ENCODE measurements around the gene SLC35E3. TPM values are rescaled to one million over a fixed set of nuclear protein-coding genes. Genes with fewer than 3 reads are reported as not detected.
A peak's percentile ranks its signal among the peaks of the same experiment; 100 is the strongest.
"Not testable (repeated sequence)": the region's sequence is repeated elsewhere in the genome, so short reads cannot be mapped to it uniquely, and the experiment has no call there.

SLC35E3 gene
- total RNA-seq, 1 donor from 2014 or later = 2.6 TPM

- no peak for ATAC-seq (ENCODE audit: poor library complexity)
- intact Hi-C loops (cut with DNase I) = no loop called here
These were observed 60.7 kb downstream of the SLC35E3 start for GRCh38 chr12:68806488-68807237.

GRCh38 chr12:68807274-68807575 is 61.2 kb downstream of the SLC35E3 start:
- ATAC-seq (ENCODE audit: poor library complexity); DNase-seq; intact Hi-C loops (cut with DNase I): not testable (repeated sequence)

More at GRCh38 chr12:68806488-68807237, 60.7 kb downstream of the SLC35E3 start:
- no peak for DNase-seq

- intact Hi-C loops (cut with DNase I) = no loop called here
- peak; percentile 98 for ATAC-seq (ENCODE audit: poor library complexity)
- DNase-seq = peak; percentile 97
These were observed 61.8 kb downstream of the SLC35E3 start, which contains the start of gene MDM2 for GRCh38 chr12:68807576-68808387. Gene MDM2 (plus strand): TSS chr12:68808177. CDS start chr12:68808478, 301 bp downstream.

- DNase-seq (peak; percentile 81), ATAC-seq (ENCODE audit: poor library complexity) (peak; percentile 75)
- intact Hi-C loops (cut with DNase I) = no loop called here
These were observed 62.6 kb downstream of the SLC35E3 start for GRCh38 chr12:68808388-68809189.

GRCh38 chr12:68809190-68810026 is 63.4 kb downstream of the SLC35E3 start:
- no peak for DNase-seq
- no peak for ATAC-seq (ENCODE audit: poor library complexity)
- intact Hi-C loops (cut with DNase I) = loop anchor here (10.0 kb wide), 1 partner anchor 65 kb away; the partner anchor contains the start of gene SLC35E3

GRCh38 chr12:68810027-68810389 is 64.0 kb downstream of the SLC35E3 start:
- ATAC-seq (ENCODE audit: poor library complexity); DNase-seq: not testable (repeated sequence)
- intact Hi-C loops (cut with DNase I) = loop anchor here (10.0 kb wide), 1 partner anchor 65 kb away; the partner anchor contains the start of gene SLC35E3

- intact Hi-C loops (cut with DNase I) = loop anchor here (10.0 kb wide), 1 partner anchor 67 kb away; the partner anchor contains the start of gene SLC35E3
- ATAC-seq (ENCODE audit: poor library complexity); DNase-seq: not testable (repeated sequence)
These were observed 65.6 kb downstream of the SLC35E3 start for GRCh38 chr12:68811573-68811972.

- intact Hi-C loops (cut with DNase I) = loop anchor here (10.0 kb wide), 1 partner anchor 68 kb away; the partner anchor contains the start of gene SLC35E3
- DNase-seq (no peak), ATAC-seq (ENCODE audit: poor library complexity) (no peak)
These were observed 66.7 kb downstream of the SLC35E3 start for GRCh38 chr12:68812553-68813241.

- DNase-seq (no peak), ATAC-seq (ENCODE audit: poor library complexity) (no peak)
- intact Hi-C loops (cut with DNase I) = loop anchor here (10.0 kb wide), 1 partner anchor 68 kb away; the partner anchor contains the start of gene SLC35E3
These were observed 67.2 kb downstream of the SLC35E3 start for GRCh38 chr12:68813242-68813593.

GRCh38 chr12:68814490-68815231 is 68.7 kb downstream of the SLC35E3 start:
- intact Hi-C loops (cut with DNase I) = loop anchor here (10.0 kb wide), 1 partner anchor 70 kb away; the partner anchor contains the start of gene SLC35E3
- ATAC-seq (ENCODE audit: poor library complexity) = no peak
- DNase-seq = no peak

- ATAC-seq (ENCODE audit: poor library complexity) (no peak), DNase-seq (no peak)
- intact Hi-C loops (cut with DNase I) = loop anchor here (10.0 kb wide), 1 partner anchor 71 kb away; the partner anchor contains the start of gene SLC35E3
These were observed 69.4 kb downstream of the SLC35E3 start for GRCh38 chr12:68815232-68815927.

GRCh38 chr12:68815928-68816800 is 70.2 kb downstream of the SLC35E3 start:
- intact Hi-C loops (cut with DNase I) = loop anchor here (10.0 kb wide), 1 partner anchor 71 kb away; the partner anchor contains the start of gene SLC35E3
- ATAC-seq (ENCODE audit: poor library complexity) = no peak
- DNase-seq = no peak

GRCh38 chr12:68819481-68819880 is 73.5 kb downstream of the SLC35E3 start:
- not testable (repeated sequence) for DNase-seq; ATAC-seq (ENCODE audit: poor library complexity)
- intact Hi-C loops (cut with DNase I) = loop anchor here (10.0 kb wide), 1 partner anchor 75 kb away; the partner anchor contains the start of gene SLC35E3

GRCh38 chr12:68821357-68822188 is 75.6 kb downstream of the SLC35E3 start:
- no peak for ATAC-seq (ENCODE audit: poor library complexity)
- DNase-seq = no peak
- intact Hi-C loops (cut with DNase I) = no loop called here
